Spleen (tissue), 7 donors: ENCODE data around the gene DCST1.

Experiments used
- CTCF ChIP-seq, 11 experiments: fragments of 200-600 bp in 7 of 11; fragments of 450-650 bp in 4 of 11; sonication (generic) in 4 of 11; IDR thresholded peaks in 8 of 11; conservative IDR thresholded peaks in 3 of 11; 1 replicate in 7 of 11; 2 replicates in 4 of 11; pipeline versions ENCODE4 v1.4.0 to v1.8.0; 2016 to 2021; ENCODE audit warnings: antibody characterized with exemption in 11 of 11, inconsistent platforms in 4 of 11, mild to moderate bottlenecking in 1 of 11
- POLR2A ChIP-seq, 3 donors: fragments of 450-650 bp; IDR thresholded peaks; one replicate each; pipeline ENCODE4 v1.5.1; 2017; ENCODE audit warnings: antibody characterized with exemption in 3 of 3, mild to moderate bottlenecking in 1 of 3
- POLR2AphosphoS5 ChIP-seq, 3 donors: sonication (generic); formaldehyde crosslinking; IDR thresholded peaks; one replicate each; pipeline ENCODE4 v1.5.1; 2017; ENCODE audit warnings: antibody characterized with exemption in 3 of 3
- donor health status: DM: no; HTN: no; CAD: no; lungs with moderate emphysema.
- donor health status: DM: no; HTN: no; CAD: no.
- donor health status: DM: no; HTN: no; CAD: no.

DNA sequence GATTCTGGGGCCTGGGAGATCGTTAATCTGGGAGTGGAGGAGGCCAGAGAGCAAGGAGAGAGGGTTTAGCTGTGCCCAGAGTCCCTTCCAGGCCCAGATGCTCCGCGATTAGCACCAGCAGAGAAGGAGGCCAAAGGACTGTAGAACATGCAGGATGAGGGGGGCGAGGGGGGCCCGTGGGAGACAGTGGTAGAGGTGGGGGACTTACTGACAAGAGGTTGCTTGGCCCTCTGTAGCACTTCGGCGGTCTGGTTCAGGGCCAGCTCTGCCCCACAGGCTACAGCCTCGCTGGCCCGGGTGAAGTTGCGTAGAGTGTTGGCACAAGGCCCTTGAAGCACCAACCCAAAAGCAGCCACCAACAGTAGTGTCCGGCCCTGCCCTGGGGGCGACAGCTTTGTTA is 738 bp upstream of the DCST1 start:
- TF ChIP-seq CTCF (IDR thresholded peaks at IDR 0.05 in 8 of 11, conservative IDR thresholded peaks at IDR 0.05 in 3 of 11) (no peak), POLR2AphosphoS5 (IDR thresholded peaks at IDR 0.05) (no peak), POLR2A (IDR thresholded peaks at IDR 0.05) (no peak)
